Prostate gland (tissue), 2 donors: ENCODE results near the gene MUC5AC. TPM values are rescaled to one million over a fixed set of nuclear protein-coding genes. Genes with fewer than 3 reads are reported as not detected.

Source experiments
- DNase-seq: peaks from one replicate; pipeline ENCODE4 v3.0.0-alpha.2; 2019; ENCODE audit warnings: low spot score
- H3K27ac ChIP-seq, 2 donors: fragments of 200-600 bp; sonication (generic); 2 replicates each; pipeline ENCODE4 v1.5.1; 2017 to 2019
- H3K27me3 ChIP-seq: fragments of 200-600 bp; sonication (generic); replicated peaks from 2 replicates; pipeline ENCODE4 v1.5.1; 2019; ENCODE audit not compliant: insufficient read depth
- H3K36me3 ChIP-seq, 2 donors: fragments of 200-600 bp; sonication (generic); 1 replicate in 1 of 2; 2 replicates in 1 of 2; pipeline versions ENCODE4 v1.5.1 to v1.8.1; 2017 to 2019
- H3K4me1 ChIP-seq: fragments of 200-600 bp; sonication (generic); replicated peaks from 2 replicates; pipeline ENCODE4 v1.5.1; 2019
- H3K4me3 ChIP-seq, 2 donors: fragments of 200-600 bp; sonication (generic); 2 replicates each; pipeline ENCODE4 v1.5.1; 2017 to 2019
- H3K9me3 ChIP-seq: fragments of 200-600 bp; sonication (generic); 2 replicates; pipeline ENCODE4 v1.5.1; 2017
- POLR2A ChIP-seq: fragments of 450-650 bp; IDR thresholded peaks from one replicate; pipeline ENCODE4 v1.6.1; 2016; ENCODE audit warnings: antibody characterized with exemption, mild to moderate bottlenecking
- POLR2AphosphoS5 ChIP-seq: sonication (generic); formaldehyde crosslinking; IDR thresholded peaks from one replicate; pipeline ENCODE4 v1.6.1; 2017; ENCODE audit warnings: antibody characterized with exemption
- WGBS: methylation state at CpG from one replicate; pipeline ENCODE4 v1.1.5; 2018; 5-methylcytosine and 5-hydroxymethylcytosine counted together
- intact Hi-C: fragments of 100-400 bp; cut with DNase I; formaldehyde crosslinking; loops from one replicate; pipeline ENCODE4 v1.14.2; 2022
- total RNA-seq, 2 donors: library from RNA; depleted of rRNA; stranded (reverse); fragments of >200 nt; gene quantifications; one replicate each; pipeline ENCODE4 v1.1.0, GENCODE V29; 2016
- TF ChIP-seq, protein P1 (sequence below), 4 experiments: fragments of 200-600 bp in 2 of 4; fragments of 450-650 bp in 2 of 4; sonication (generic) in 2 of 4; IDR thresholded peaks; 1 replicate in 3 of 4; 2 replicates in 1 of 4; pipeline ENCODE4 v1.5.1; 2016 to 2019; ENCODE audit warnings: antibody characterized with exemption in 4 of 4, mild to moderate bottlenecking in 2 of 4, moderate library complexity in 2 of 4

MUC5AC gene
- total RNA-seq, 2 donors from 2014 or later, result 0.05 to 0.45 TPM

DNA sequence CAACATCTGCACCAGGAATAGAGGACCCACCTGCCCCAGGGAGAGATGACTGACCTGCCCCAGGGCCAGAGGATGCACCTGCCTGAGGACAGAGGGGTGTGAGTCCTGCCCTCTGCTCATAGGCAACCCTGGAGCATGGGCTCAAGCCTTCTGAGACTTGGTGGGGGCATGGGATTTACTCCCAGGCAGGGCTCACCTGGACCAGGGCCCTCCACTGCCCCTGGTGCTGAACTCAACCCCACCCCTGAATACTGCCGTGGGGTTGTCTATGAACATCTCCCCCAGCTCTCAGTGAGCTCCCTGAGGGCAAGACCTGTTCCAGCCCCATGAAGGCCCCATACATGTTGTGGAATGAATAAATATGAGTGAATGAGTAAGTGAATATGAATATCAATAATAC, 33.8 kb upstream of the MUC5AC start:
- no peak for DNase-seq
- WGBS, result 87% methylated on average over 1 of the region's 1 CpG
- intact Hi-C loops, result no loop called here

DNA sequence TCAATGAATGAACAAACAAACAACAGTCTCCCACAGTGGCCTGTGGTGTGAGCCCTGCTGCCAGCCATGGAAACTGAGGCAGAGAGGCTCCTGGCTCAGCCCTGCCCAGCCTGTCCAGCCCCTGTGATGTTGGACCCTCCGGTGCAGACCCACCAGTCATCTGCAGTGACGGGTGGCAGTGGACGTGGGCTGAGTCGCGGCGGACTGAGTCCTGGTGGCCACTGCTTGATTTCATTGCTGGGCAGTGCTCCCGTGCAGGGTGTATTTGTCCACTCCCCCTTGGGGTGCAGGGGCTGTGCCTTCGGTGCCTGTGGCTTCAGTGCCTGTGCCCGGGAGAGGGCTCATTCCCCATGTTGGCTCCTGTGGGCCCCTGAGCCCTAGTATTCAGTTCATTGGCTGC, 31.9 kb upstream of the MUC5AC start:
- intact Hi-C loops, result no loop called here
- Histone ChIP-seq H3K4me1 (no peaks in the 10 kb centered on the region), H3K27me3 (peaks cover 6% of the 10 kb centered on the region), H3K9me3 (no peaks in the 10 kb centered on the region), H3K4me3 (no peak overlapping the region), H3K27ac (no peak overlapping the region), H3K36me3 (no peaks in the 10 kb centered on the region)
- no peak for DNase-seq
- WGBS, result 94% methylated on average over 9 of the region's 9 CpGs
- TF ChIP-seq POLR2A (no peak), POLR2AphosphoS5 (no peak)
- TF ChIP-seq, protein P1, sequence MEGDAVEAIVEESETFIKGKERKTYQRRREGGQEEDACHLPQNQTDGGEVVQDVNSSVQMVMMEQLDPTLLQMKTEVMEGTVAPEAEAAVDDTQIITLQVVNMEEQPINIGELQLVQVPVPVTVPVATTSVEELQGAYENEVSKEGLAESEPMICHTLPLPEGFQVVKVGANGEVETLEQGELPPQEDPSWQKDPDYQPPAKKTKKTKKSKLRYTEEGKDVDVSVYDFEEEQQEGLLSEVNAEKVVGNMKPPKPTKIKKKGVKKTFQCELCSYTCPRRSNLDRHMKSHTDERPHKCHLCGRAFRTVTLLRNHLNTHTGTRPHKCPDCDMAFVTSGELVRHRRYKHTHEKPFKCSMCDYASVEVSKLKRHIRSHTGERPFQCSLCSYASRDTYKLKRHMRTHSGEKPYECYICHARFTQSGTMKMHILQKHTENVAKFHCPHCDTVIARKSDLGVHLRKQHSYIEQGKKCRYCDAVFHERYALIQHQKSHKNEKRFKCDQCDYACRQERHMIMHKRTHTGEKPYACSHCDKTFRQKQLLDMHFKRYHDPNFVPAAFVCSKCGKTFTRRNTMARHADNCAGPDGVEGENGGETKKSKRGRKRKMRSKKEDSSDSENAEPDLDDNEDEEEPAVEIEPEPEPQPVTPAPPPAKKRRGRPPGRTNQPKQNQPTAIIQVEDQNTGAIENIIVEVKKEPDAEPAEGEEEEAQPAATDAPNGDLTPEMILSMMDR (IDR thresholded peaks at IDR 0.05), result no peak

More for the DNA sequence above, 33.8 kb upstream of the MUC5AC start:
- H3K4me1 ChIP-seq, result no peaks in the 10 kb centered on the region
- H3K9me3 ChIP-seq, result no peaks in the 10 kb centered on the region
- no peaks in the 10 kb centered on the region for H3K27me3 ChIP-seq
- no peaks in the 10 kb centered on the region for H3K36me3 ChIP-seq
- TF ChIP-seq, protein P1 (IDR thresholded peaks at IDR 0.05), result no peak
- no peak overlapping the region for H3K27ac ChIP-seq
- no peak overlapping the region for H3K4me3 ChIP-seq

DNA sequence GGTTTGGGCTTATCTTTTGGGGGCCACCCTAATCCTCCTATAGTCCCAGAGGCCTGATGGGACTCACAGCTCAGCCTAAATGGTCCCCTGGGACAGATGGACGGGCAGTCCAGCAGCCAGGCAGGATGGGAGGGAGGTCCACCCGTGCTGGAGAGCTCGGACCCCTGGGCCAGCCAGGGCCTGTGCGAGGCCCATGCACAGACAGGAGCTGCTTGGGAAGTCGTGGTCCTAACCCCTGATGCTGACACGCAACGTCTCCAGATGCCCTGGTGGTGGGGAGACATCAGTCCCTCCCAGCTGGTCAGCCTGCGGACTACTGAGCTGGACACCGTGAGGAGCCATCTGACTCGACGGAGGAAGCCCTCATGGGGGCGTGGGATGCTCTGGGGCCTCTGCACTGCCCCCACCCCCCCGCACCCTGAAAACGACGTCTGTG, 31.2 kb upstream of the MUC5AC start:
- no peak for DNase-seq
- intact Hi-C loops, result no loop called here
- 85% methylated on average over 15 of the region's 15 CpGs for WGBS

DNA sequence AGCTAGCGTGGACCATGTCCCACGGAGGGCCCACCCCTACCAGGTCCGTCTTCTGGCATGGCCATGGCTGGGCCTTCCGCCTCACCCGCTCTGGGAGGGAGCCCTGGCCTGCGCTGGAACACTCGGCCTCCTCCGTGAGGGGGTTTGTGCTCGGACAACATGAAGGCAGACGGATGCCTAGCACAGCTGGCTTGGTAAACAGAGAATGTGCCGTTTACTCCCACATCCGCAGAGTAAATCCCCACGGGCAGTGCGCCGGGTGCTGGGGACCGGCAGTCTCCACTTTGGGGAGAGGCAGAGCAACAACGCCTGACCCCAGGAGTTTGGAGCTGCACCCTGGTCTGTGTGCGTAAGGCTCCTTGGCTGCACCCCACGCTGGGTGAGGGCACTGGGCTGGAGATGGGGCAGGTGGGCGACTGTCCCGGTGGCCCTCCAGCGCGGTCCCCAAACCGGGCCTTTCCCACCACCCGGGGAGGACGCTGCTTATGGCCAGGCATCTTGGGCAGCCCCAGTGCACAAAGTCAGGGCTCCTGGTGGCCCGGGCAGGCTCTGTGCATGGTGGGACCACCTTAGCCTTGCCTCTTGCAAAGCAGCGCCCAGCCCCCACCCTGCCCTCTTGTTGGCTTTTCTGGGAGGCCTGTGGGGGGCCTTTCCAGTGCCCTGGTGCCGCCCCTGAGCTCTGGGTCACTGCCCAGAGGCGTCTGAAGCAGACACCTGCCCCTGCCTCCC, 30.7 kb upstream of the MUC5AC start:
- intact Hi-C loops, result no loop called here
- peaks cover 6% of the 10 kb centered on the region for H3K27me3 ChIP-seq
- no peak for DNase-seq
- no peaks in the 10 kb centered on the region for H3K36me3 ChIP-seq
- WGBS, result 87% methylated on average over 29 of the region's 30 CpGs
- no peak overlapping the region for H3K4me3 ChIP-seq
- no peaks in the 10 kb centered on the region for H3K4me1 ChIP-seq
- TF ChIP-seq POLR2A (no peak), POLR2AphosphoS5 (no peak)
- TF ChIP-seq, protein P1 (IDR thresholded peaks at IDR 0.05), result no peak
- no peak overlapping the region for H3K27ac ChIP-seq
- no peaks in the 10 kb centered on the region for H3K9me3 ChIP-seq

More for the DNA sequence above, 31.2 kb upstream of the MUC5AC start:
- no peak overlapping the region for H3K4me3 ChIP-seq
- H3K4me1 ChIP-seq, result no peaks in the 10 kb centered on the region
- no peak overlapping the region for H3K27ac ChIP-seq
- peaks cover 6% of the 10 kb centered on the region for H3K27me3 ChIP-seq
- TF ChIP-seq POLR2A (no peak), POLR2AphosphoS5 (no peak)
- TF ChIP-seq, protein P1 (IDR thresholded peaks at IDR 0.05), result no peak
- H3K36me3 ChIP-seq, result no peaks in the 10 kb centered on the region
- H3K9me3 ChIP-seq, result no peaks in the 10 kb centered on the region

DNA sequence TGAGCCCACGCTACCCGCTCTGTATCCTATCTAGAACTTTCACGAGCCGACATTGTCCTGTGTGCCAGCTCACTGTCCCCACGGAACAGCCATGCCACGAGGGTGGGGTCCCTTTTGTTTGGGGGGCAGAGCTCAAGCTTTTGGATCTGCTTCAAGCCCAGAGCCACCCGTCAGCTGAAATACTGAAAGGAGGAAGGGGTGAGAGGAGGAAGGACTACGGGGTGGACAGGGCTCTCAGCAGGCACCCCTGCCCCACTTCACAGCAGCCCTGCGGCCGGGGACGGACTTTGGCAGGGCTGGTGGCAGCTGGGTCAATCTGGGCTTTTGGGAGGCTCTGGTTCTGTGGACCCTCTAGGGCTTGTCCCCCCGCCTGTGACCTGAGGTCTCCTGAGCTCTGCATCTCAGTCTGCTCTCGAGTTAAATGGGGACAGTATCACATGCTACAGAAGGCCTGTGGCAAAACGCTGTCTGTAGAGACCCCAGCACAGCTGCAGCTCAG, 30.0 kb upstream of the MUC5AC start:
- no peak for DNase-seq
- intact Hi-C loops, result no loop called here
- Histone ChIP-seq H3K36me3 (no peaks in the 10 kb centered on the region), H3K9me3 (no peaks in the 10 kb centered on the region), H3K27ac (no peak overlapping the region), H3K27me3 (peaks cover 6% of the 10 kb centered on the region), H3K4me1 (no peaks in the 10 kb centered on the region), H3K4me3 (no peak overlapping the region)
- TF ChIP-seq, protein P1 (IDR thresholded peaks at IDR 0.05), result no peak
- TF ChIP-seq POLR2A (no peak), POLR2AphosphoS5 (no peak)
- 62% methylated on average over 13 of the region's 14 CpGs for WGBS
